Upper lobe of right lung (tissue), 1 donor: ENCODE measurements around the gene RBMY1D. TPM values are rescaled to one million over a fixed set of nuclear protein-coding genes. Genes with fewer than 3 reads are reported as not detected.

ENCODE experiments used
- ATAC-seq: fragments of 200-7000 bp; cut with Tn5 transposase; one replicate; pipeline ENCODE4 v1.9.1; 2020; ENCODE audit warnings: mild to moderate bottlenecking, moderate library complexity
- DNase-seq: peaks from one replicate; pipeline ENCODE4 v3.0.0-alpha.2; 2020
- H3K27ac ChIP-seq: fragments of 200-600 bp; one replicate; pipeline ENCODE4 v1.8.0; 2022
- H3K27me3 ChIP-seq: fragments of 200-600 bp; one replicate; pipeline ENCODE4 v1.8.0; 2022; ENCODE audit warnings: mild to moderate bottlenecking
- H3K36me3 ChIP-seq: fragments of 200-600 bp; one replicate; pipeline ENCODE4 v1.8.0; 2022
- H3K4me1 ChIP-seq: fragments of 200-600 bp; one replicate; pipeline ENCODE4 v1.8.0; 2022
- H3K4me3 ChIP-seq: fragments of 200-600 bp; one replicate; pipeline ENCODE4 v1.8.0; 2022; ENCODE audit warnings: mild to moderate bottlenecking
- H3K9me3 ChIP-seq: fragments of 200-600 bp; one replicate; pipeline ENCODE4 v1.8.0; 2022
- CTCF ChIP-seq: fragments of 200-600 bp; IDR thresholded peaks from one replicate; pipeline ENCODE4 v1.8.0; 2022; ENCODE audit warnings: antibody characterized with exemption
- intact Hi-C: fragments of 100-400 bp; cut with DNase I; formaldehyde crosslinking; loops from one replicate; pipeline ENCODE4 v1.11.0; 2022
- total RNA-seq: library from RNA; stranded (reverse); fragmentation: NEBNext Ultra II Directional; extraction: Animal tissue kit (Norgen Biotek cat#: 25700); gene quantifications from one replicate; pipeline ENCODE4 v1.2.1, GENCODE V29; 2021
- donor health status: DM: no; HTN: yes; CAD: no; lungs with severe emphysema.

Gene RBMY1D
- total RNA-seq, 1 donor from 2014 or later, result not detected

- intact Hi-C loops, result no loop called here
- no peaks in the 10 kb centered on the region for H3K4me1 ChIP-seq
- H3K27me3 ChIP-seq, result no peaks in the 10 kb centered on the region
- H3K36me3 ChIP-seq, result no peaks in the 10 kb centered on the region
- ATAC-seq, result no peak
- H3K27ac ChIP-seq, result no peak overlapping the region
- no peak for DNase-seq
- no peak overlapping the region for H3K4me3 ChIP-seq
- H3K9me3 ChIP-seq, result no peaks in the 10 kb centered on the region
- TF ChIP-seq CTCF, result no peak
Observed at GRCh38 chrY:21835052-21835451, 59.3 kb downstream of the RBMY1D start.

Other genes with a start within 250 kb of the RBMY1D start
- not detected for gene RBMY1E, start 23.5 kb upstream of the RBMY1D start, total RNA-seq